ENCODE data around the gene TEX30.

Gene TEX30

DNA sequence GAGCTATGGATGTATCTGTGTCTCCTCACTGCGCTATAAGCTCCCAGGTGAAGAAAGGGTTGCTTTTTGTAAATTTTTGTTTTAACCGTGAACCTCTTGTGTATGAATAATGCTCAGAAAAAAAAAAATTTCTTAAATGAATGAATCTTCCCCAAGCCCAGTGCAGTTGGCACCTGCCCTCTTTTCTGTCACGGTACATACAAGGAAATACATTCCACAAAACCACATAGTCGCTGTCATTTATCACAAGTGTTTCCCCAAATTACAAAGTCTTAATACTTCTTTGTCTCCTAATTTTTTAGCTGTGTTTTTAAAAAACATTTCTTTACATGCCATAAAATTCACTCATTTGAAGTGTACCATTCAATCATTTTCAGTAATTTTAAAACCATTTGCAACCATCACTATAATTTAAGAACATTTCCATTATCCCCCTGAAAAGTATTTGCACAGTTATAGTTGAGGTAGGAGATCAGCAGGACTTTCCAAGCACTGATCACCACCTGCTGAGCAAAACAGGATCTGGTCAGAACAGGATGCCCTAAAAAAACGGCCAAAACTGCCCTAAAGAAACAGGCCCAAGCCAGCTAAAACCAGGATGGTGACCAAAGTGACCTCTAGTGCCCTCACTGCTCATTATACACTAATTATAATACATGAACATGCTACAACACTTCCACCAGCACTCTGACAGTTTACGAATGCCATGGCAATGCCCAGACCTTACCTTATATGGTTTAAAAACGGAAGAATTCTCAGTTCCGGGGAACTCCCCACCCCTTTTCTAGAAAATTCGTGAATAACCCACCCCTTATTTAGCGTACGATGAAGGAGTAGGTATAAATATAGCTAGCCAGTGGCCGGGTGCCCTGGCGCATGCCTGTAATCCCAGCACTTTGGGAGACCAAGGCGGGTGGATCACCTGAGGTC is 1.3 kb upstream of the TEX30 start:
- Histone ChIP-seq H3K27me3 (ENCODE audit: control insufficient read depth in 1 of 2, insufficient read depth in 2 of 2, low read length in 2 of 2) (no peaks in the 10 kb centered on the region), H3K9me3 (ENCODE audit: low read length) (no peaks in the 10 kb centered on the region), H3K4me1 (ENCODE audit: insufficient read depth, low read length) (no peaks in the 10 kb centered on the region), H3K4me3 (ENCODE audit: low read depth in 1 of 2, low read length in 2 of 2) (peak overlapping the region in 1 of 2 donors; percentile 81), H3K27ac (ENCODE audit: low read depth, low read length) (no peak overlapping the region), H3K36me3 (ENCODE audit: insufficient read depth, low read length) (no peaks in the 10 kb centered on the region), H3K9ac (ENCODE audit: low read length) (no peak overlapping the region)

GRCh38 chr13:102774214-102774568 is 605 bp upstream of the TEX30 start:
- Histone ChIP-seq H3K36me3 (ENCODE audit: insufficient read depth, low read length) (no peaks in the 10 kb centered on the region), H3K27ac (ENCODE audit: low read depth, low read length) (peak overlapping the region; percentile 91), H3K9me3 (ENCODE audit: low read length) (no peaks in the 10 kb centered on the region), H3K4me1 (ENCODE audit: insufficient read depth, low read length) (no peaks in the 10 kb centered on the region), H3K9ac (ENCODE audit: low read length) (peak overlapping the region; percentile 18), H3K4me3 (ENCODE audit: low read depth in 1 of 2, low read length in 2 of 2) (peak overlapping the region; percentile 76 to 81), H3K27me3 (ENCODE audit: control insufficient read depth in 1 of 2, insufficient read depth in 2 of 2, low read length in 2 of 2) (no peaks in the 10 kb centered on the region)

- Histone ChIP-seq H3K4me1 (ENCODE audit: insufficient read depth, low read length) (no peaks in the 10 kb centered on the region), H3K4me3 (ENCODE audit: low read depth in 1 of 2, low read length in 2 of 2) (no peak overlapping the region), H3K36me3 (ENCODE audit: insufficient read depth, low read length) (no peaks in the 10 kb centered on the region), H3K27ac (ENCODE audit: low read depth, low read length) (no peak overlapping the region), H3K9ac (ENCODE audit: low read length) (no peak overlapping the region), H3K9me3 (ENCODE audit: low read length) (no peaks in the 10 kb centered on the region), H3K27me3 (ENCODE audit: control insufficient read depth in 1 of 2, insufficient read depth in 2 of 2, low read length in 2 of 2) (no peaks in the 10 kb centered on the region)
These were observed 1.6 kb downstream of the TEX30 start for GRCh38 chr13:102772042-102772425.

DNA sequence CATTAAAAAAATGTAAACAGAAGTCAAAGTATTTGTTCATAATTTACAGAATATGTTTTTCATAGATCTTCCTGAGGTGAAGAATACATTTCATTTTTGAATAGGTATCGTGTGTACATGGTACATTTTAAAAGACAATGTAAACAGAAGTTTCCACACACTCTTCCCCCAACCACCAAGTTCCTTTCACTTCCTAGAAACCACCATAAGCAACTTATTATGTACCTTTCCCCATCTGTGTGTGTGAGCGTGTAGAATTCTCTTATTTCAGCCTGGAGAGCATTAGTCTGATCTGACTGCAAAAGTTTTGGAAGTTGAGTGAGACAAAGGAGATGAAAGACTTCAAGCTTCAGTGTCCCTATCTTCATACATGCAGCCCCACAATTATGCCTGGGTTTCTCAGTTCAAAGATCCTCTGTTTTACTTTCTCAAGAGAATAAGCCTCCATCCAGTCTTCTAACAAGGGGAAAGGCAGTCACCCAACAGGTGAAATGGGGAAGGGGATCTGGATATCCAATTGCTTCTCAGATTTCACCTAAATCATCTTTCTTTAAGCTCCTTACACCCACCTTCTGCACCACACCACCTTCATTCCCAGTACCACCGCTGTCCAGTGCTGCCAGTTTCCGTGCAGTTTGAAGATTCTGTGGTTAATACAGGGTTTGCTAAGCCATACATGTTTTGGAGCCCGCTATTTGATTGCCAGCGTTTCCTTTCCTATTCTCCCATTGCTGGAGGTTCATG is 2.1 kb downstream of the TEX30 start:
- Histone ChIP-seq H3K4me1 (ENCODE audit: insufficient read depth, low read length) (no peaks in the 10 kb centered on the region), H3K27me3 (ENCODE audit: control insufficient read depth in 1 of 2, insufficient read depth in 2 of 2, low read length in 2 of 2) (no peaks in the 10 kb centered on the region), H3K9me3 (ENCODE audit: low read length) (no peaks in the 10 kb centered on the region), H3K27ac (ENCODE audit: low read depth, low read length) (no peak overlapping the region), H3K9ac (ENCODE audit: low read length) (no peak overlapping the region), H3K36me3 (ENCODE audit: insufficient read depth, low read length) (no peaks in the 10 kb centered on the region), H3K4me3 (ENCODE audit: low read depth in 1 of 2, low read length in 2 of 2) (no peak overlapping the region)

GRCh38 chr13:102770435-102770834 is 3.2 kb downstream of the TEX30 start:
- Histone ChIP-seq H3K4me1 (ENCODE audit: insufficient read depth, low read length) (no peaks in the 10 kb centered on the region), H3K36me3 (ENCODE audit: insufficient read depth, low read length) (no peaks in the 10 kb centered on the region), H3K4me3 (ENCODE audit: low read depth in 1 of 2, low read length in 2 of 2) (no peak overlapping the region), H3K9me3 (ENCODE audit: low read length) (no peaks in the 10 kb centered on the region), H3K27ac (ENCODE audit: low read depth, low read length) (no peak overlapping the region), H3K9ac (ENCODE audit: low read length) (no peak overlapping the region), H3K27me3 (ENCODE audit: control insufficient read depth in 1 of 2, insufficient read depth in 2 of 2, low read length in 2 of 2) (no peaks in the 10 kb centered on the region)

- no peaks in the 10 kb centered on the region for H3K4me1 ChIP-seq (ENCODE audit: insufficient read depth, low read length)
- no peaks in the 10 kb centered on the region for H3K36me3 ChIP-seq (ENCODE audit: insufficient read depth, low read length)
- no peak overlapping the region for H3K4me3 ChIP-seq (ENCODE audit: low read depth in 1 of 2, low read length in 2 of 2)
- no peaks in the 10 kb centered on the region for H3K9me3 ChIP-seq (ENCODE audit: low read length)
- no peak overlapping the region for H3K9ac ChIP-seq (ENCODE audit: low read length)
- no peak overlapping the region for H3K27ac ChIP-seq (ENCODE audit: low read depth, low read length)
- no peaks in the 10 kb centered on the region for H3K27me3 ChIP-seq (ENCODE audit: control insufficient read depth in 1 of 2, insufficient read depth in 2 of 2, low read length in 2 of 2)
These were observed 3.9 kb downstream of the TEX30 start for GRCh38 chr13:102769679-102770078.

- Histone ChIP-seq H3K4me1 (ENCODE audit: insufficient read depth, low read length) (no peaks in the 10 kb centered on the region), H3K4me3 (ENCODE audit: low read depth in 1 of 2, low read length in 2 of 2) (no peak overlapping the region)
These were observed 4.7 kb downstream of the TEX30 start for GRCh38 chr13:102768909-102769308.

DNA sequence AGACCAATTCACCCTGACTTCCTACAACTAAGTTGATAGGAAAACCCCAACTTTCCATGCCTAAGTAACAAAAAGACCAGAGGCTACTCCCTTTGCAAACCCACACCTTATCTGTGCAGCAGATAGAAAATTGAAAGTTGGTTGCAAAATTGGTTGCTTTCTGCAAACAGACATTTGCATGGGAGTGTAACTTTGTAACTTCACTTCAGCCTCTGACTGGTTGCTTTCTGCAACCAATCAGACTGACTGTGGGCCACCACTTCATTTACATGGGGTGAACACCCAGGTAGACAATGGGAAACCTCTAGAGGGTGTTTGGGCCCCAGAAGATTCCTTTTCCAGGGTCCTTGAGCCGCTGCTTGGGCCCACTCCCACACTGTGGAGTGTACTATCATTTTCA is 9.8 kb downstream of the TEX30 start:
- Histone ChIP-seq H3K4me1 (ENCODE audit: insufficient read depth, low read length) (no peaks in the 10 kb centered on the region), H3K9me3 (ENCODE audit: low read length) (no peaks in the 10 kb centered on the region), H3K4me3 (ENCODE audit: low read depth in 1 of 2, low read length in 2 of 2) (no peak overlapping the region), H3K36me3 (ENCODE audit: insufficient read depth, low read length) (no peaks in the 10 kb centered on the region), H3K27ac (ENCODE audit: low read depth, low read length) (no peak overlapping the region), H3K27me3 (ENCODE audit: control insufficient read depth in 1 of 2, insufficient read depth in 2 of 2, low read length in 2 of 2) (no peaks in the 10 kb centered on the region), H3K9ac (ENCODE audit: low read length) (no peak overlapping the region)

More at GRCh38 chr13:102768909-102769308, 4.7 kb downstream of the TEX30 start:
- H3K9ac ChIP-seq (ENCODE audit: low read length), result no peak overlapping the region
- no peaks in the 10 kb centered on the region for H3K36me3 ChIP-seq (ENCODE audit: insufficient read depth, low read length)
- H3K9me3 ChIP-seq (ENCODE audit: low read length), result no peaks in the 10 kb centered on the region
- no peaks in the 10 kb centered on the region for H3K27me3 ChIP-seq (ENCODE audit: control insufficient read depth in 1 of 2, insufficient read depth in 2 of 2, low read length in 2 of 2)
- no peak overlapping the region for H3K27ac ChIP-seq (ENCODE audit: low read depth, low read length)

DNA sequence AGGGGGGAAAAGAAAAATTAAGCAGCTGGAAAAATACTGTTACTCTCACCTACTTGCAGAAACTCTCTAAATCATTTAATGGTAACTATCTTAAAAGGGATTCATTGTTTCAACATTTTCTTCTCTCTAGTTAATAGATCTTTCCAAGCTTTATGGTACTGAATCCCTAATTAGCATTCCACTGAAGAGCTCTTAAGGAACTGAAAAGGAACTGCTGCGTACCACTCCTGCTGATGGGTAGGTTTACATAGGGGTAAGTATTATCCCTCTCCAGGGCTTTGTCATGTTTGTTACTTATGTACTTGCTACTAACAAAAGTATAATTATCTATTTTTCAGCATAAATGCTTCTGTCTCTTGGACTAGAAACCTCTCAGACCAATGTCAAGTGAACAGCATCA is 12.5 kb downstream of the TEX30 start:
- no peak overlapping the region for H3K27ac ChIP-seq (ENCODE audit: low read depth, low read length)
- no peaks in the 10 kb centered on the region for H3K4me1 ChIP-seq (ENCODE audit: insufficient read depth, low read length)
- no peaks in the 10 kb centered on the region for H3K36me3 ChIP-seq (ENCODE audit: insufficient read depth, low read length)
- H3K4me3 ChIP-seq (ENCODE audit: low read depth in 1 of 2, low read length in 2 of 2), result no peak overlapping the region
- no peaks in the 10 kb centered on the region for H3K9me3 ChIP-seq (ENCODE audit: low read length)
- no peak overlapping the region for H3K9ac ChIP-seq (ENCODE audit: low read length)
- H3K27me3 ChIP-seq (ENCODE audit: control insufficient read depth in 1 of 2, insufficient read depth in 2 of 2, low read length in 2 of 2), result no peaks in the 10 kb centered on the region

DNA sequence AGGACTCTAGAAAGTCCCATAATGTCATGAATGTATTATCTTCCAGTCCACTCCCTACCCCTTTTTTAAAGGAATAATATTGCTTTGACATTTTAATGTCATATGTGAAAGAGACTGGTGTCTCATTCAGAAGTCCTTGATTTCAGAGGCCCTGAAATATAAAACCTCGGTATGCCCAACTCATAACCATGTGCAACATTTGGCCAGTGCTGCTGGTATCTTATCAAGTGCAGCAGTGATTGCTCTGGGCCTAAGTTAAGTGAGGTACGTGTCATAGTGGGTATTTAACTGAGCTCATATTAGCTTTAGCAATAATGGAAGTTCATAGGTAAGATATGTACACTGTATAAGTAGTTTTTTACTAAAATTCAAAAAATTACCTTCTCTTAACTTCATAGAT is 14.7 kb downstream of the TEX30 start:
- Histone ChIP-seq H3K27ac (ENCODE audit: low read depth, low read length) (no peak overlapping the region), H3K36me3 (ENCODE audit: insufficient read depth, low read length) (no peaks in the 10 kb centered on the region), H3K9me3 (ENCODE audit: low read length) (no peaks in the 10 kb centered on the region), H3K9ac (ENCODE audit: low read length) (no peak overlapping the region), H3K4me3 (ENCODE audit: low read depth in 1 of 2, low read length in 2 of 2) (no peak overlapping the region), H3K4me1 (ENCODE audit: insufficient read depth, low read length) (no peaks in the 10 kb centered on the region), H3K27me3 (ENCODE audit: control insufficient read depth in 1 of 2, insufficient read depth in 2 of 2, low read length in 2 of 2) (no peaks in the 10 kb centered on the region)

- Histone ChIP-seq H3K9me3 (ENCODE audit: low read length) (no peaks in the 10 kb centered on the region), H3K27me3 (ENCODE audit: control insufficient read depth in 1 of 2, insufficient read depth in 2 of 2, low read length in 2 of 2) (no peaks in the 10 kb centered on the region), H3K36me3 (ENCODE audit: insufficient read depth, low read length) (no peaks in the 10 kb centered on the region), H3K9ac (ENCODE audit: low read length) (no peak overlapping the region), H3K4me3 (ENCODE audit: low read depth in 1 of 2, low read length in 2 of 2) (no peak overlapping the region), H3K4me1 (ENCODE audit: insufficient read depth, low read length) (no peaks in the 10 kb centered on the region), H3K27ac (ENCODE audit: low read depth, low read length) (no peak overlapping the region)
These were observed 16.6 kb downstream of the TEX30 start for GRCh38 chr13:102757006-102757405.

All from muscle layer of colon (tissue), 2 donors.